Measurements from ENCODE around the gene COBLL1. TPM values are rescaled to one million over a fixed set of nuclear protein-coding genes. Genes with fewer than 3 reads are reported as not detected.

COBLL1 gene
- total RNA-seq, 4 donors from 2014 or later: 43.2 to 97.3 (median 68.6) TPM

GRCh38 chr2:164826293-164827243 is 15.1 kb downstream of the COBLL1 start:
- H3K4me3 ChIP-seq (ENCODE audit: low read depth, poor library complexity, severe bottlenecking): no peak overlapping the region
- peak in 1 of 2 donors; percentile 52 for DNase-seq (ENCODE audit: low spot score in 2 of 2)

GRCh38 chr2:164824872-164825271 is 16.8 kb downstream of the COBLL1 start:
- intact Hi-C loops (cut with DNase I; ENCODE audit: low total_unique reads): no loop called here
- H3K4me3 ChIP-seq (ENCODE audit: low read depth, poor library complexity, severe bottlenecking): no peak overlapping the region
- TF ChIP-seq CTCF (IDR thresholded peaks at IDR 0.05): no peak
- no peak for TF ChIP-seq POLR2A (IDR thresholded peaks at IDR 0.05)
- DNase-seq (ENCODE audit: low spot score in 2 of 2): no peak

More at GRCh38 chr2:164826293-164827243, 15.1 kb downstream of the COBLL1 start:
- WGBS, 2 donors: 47% methylated on average over 8 of the region's 8 CpGs
- TF ChIP-seq CTCF (IDR thresholded peaks at IDR 0.05): no peak
- no peak for TF ChIP-seq POLR2A (IDR thresholded peaks at IDR 0.05)
- intact Hi-C loops (cut with DNase I; ENCODE audit: low total_unique reads): no loop called here

GRCh38 chr2:164823126-164823525 is 18.5 kb downstream of the COBLL1 start:
- TF ChIP-seq CTCF (IDR thresholded peaks at IDR 0.05) (no peak), POLR2A (IDR thresholded peaks at IDR 0.05) (no peak)
- 92 to 97% methylated on average over 5 of the region's 5 CpGs for WGBS, 2 donors
- DNase-seq (ENCODE audit: low spot score in 2 of 2): no peak
- H3K4me3 ChIP-seq (ENCODE audit: low read depth, poor library complexity, severe bottlenecking): no peak overlapping the region
- intact Hi-C loops (cut with DNase I; ENCODE audit: low total_unique reads): loop anchor here (1.0 kb wide), 1 partner anchor 35 kb away; no protein-coding TSS in a partner anchor

GRCh38 chr2:164821338-164821737 is 20.3 kb downstream of the COBLL1 start:
- WGBS, 2 donors: 82 to 90% methylated on average over 4 of the region's 4 CpGs
- intact Hi-C loops (cut with DNase I; ENCODE audit: low total_unique reads): no loop called here
- no peak overlapping the region for H3K4me3 ChIP-seq (ENCODE audit: low read depth, poor library complexity, severe bottlenecking)
- DNase-seq (ENCODE audit: low spot score in 2 of 2): no peak
- no peak for TF ChIP-seq CTCF (IDR thresholded peaks at IDR 0.05)
- no peak for TF ChIP-seq POLR2A (IDR thresholded peaks at IDR 0.05)

- intact Hi-C loops (cut with DNase I; ENCODE audit: low total_unique reads): no loop called here
- TF ChIP-seq CTCF (IDR thresholded peaks at IDR 0.05): no peak
- DNase-seq (ENCODE audit: low spot score in 2 of 2): no peak
- no peak overlapping the region for H3K4me3 ChIP-seq (ENCODE audit: low read depth, poor library complexity, severe bottlenecking)
- 92 to 93% methylated on average over 14 of the region's 14 CpGs for WGBS, 2 donors
These were observed 23.2 kb downstream of the COBLL1 start for GRCh38 chr2:164818149-164819136.

Measured in lower leg skin (tissue), 4 donors.